Measurements from ENCODE around the gene PALM3. TPM values are rescaled to one million over a fixed set of nuclear protein-coding genes. Genes with fewer than 3 reads are reported as not detected.

PALM3 gene
- polyA plus RNA-seq, 2 donors: 0.08 to 0.45 TPM

- H3K4me1 ChIP-seq (ENCODE audit: control insufficient read depth in 2 of 2, insufficient read depth in 2 of 2, low read length in 1 of 2): no peaks in the 10 kb centered on the region
- H3K27ac ChIP-seq (ENCODE audit: low read depth in 2 of 2, low read length in 1 of 2): no peak overlapping the region
- H3K9me3 ChIP-seq (ENCODE audit: control insufficient read depth in 2 of 2, insufficient read depth in 1 of 2, low read depth in 1 of 2, low read length in 1 of 2): no peaks in the 10 kb centered on the region
- no peak overlapping the region for H3K4me3 ChIP-seq (ENCODE audit: low read depth in 1 of 2, low read length in 2 of 2)
- H3K27me3 ChIP-seq (ENCODE audit: control insufficient read depth in 1 of 2, insufficient read depth in 2 of 2, low read length in 2 of 2): no peaks in the 10 kb centered on the region
- H3K36me3 ChIP-seq (ENCODE audit: control insufficient read depth in 2 of 2, insufficient read depth in 2 of 2, low read length in 1 of 2): peaks cover 11 to 35% of the 10 kb centered on the region in 2 donors
- 96% methylated on average over 6 of the region's 6 CpGs for WGBS, 2 donors
Measured at GRCh38 chr19:14101003-14101545, 39.2 kb upstream of the PALM3 start.

GRCh38 chr19:14097532-14098151 is 35.8 kb upstream of the PALM3 start:
- Histone ChIP-seq H3K27ac (ENCODE audit: low read depth in 2 of 2, low read length in 1 of 2) (no peak overlapping the region), H3K4me3 (ENCODE audit: low read depth in 1 of 2, low read length in 2 of 2) (no peak overlapping the region), H3K4me1 (ENCODE audit: control insufficient read depth in 2 of 2, insufficient read depth in 2 of 2, low read length in 1 of 2) (no peaks in the 10 kb centered on the region), H3K36me3 (ENCODE audit: control insufficient read depth in 2 of 2, insufficient read depth in 2 of 2, low read length in 1 of 2) (peaks cover 8 to 27% of the 10 kb centered on the region in 2 donors), H3K27me3 (ENCODE audit: control insufficient read depth in 1 of 2, insufficient read depth in 2 of 2, low read length in 2 of 2) (no peaks in the 10 kb centered on the region), H3K9me3 (ENCODE audit: control insufficient read depth in 2 of 2, insufficient read depth in 1 of 2, low read depth in 1 of 2, low read length in 1 of 2) (peaks cover 0 to 5% of the 10 kb centered on the region in 2 donors)
- WGBS, 2 donors: 83 to 85% methylated on average over 21 of the region's 21 CpGs

- WGBS, 2 donors: 93 to 95% methylated on average over 11 of the region's 11 CpGs
- peaks cover 0 to 5% of the 10 kb centered on the region in 2 donors for H3K9me3 ChIP-seq (ENCODE audit: control insufficient read depth in 2 of 2, insufficient read depth in 1 of 2, low read depth in 1 of 2, low read length in 1 of 2)
- no peak overlapping the region for H3K4me3 ChIP-seq (ENCODE audit: low read depth in 1 of 2, low read length in 2 of 2)
- no peaks in the 10 kb centered on the region for H3K27me3 ChIP-seq (ENCODE audit: control insufficient read depth in 1 of 2, insufficient read depth in 2 of 2, low read length in 2 of 2)
- no peaks in the 10 kb centered on the region for H3K4me1 ChIP-seq (ENCODE audit: control insufficient read depth in 2 of 2, insufficient read depth in 2 of 2, low read length in 1 of 2)
- no peak overlapping the region for H3K27ac ChIP-seq (ENCODE audit: low read depth in 2 of 2, low read length in 1 of 2)
- H3K36me3 ChIP-seq (ENCODE audit: control insufficient read depth in 2 of 2, insufficient read depth in 2 of 2, low read length in 1 of 2): peaks cover 8 to 23% of the 10 kb centered on the region in 2 donors
Measured at GRCh38 chr19:14096272-14096992, 34.6 kb upstream of the PALM3 start.

- WGBS, 2 donors: 82 to 87% methylated on average over 7 of the region's 7 CpGs
Measured at GRCh38 chr19:14094854-14095253, 33.0 kb upstream of the PALM3 start.

GRCh38 chr19:14093117-14093823 is 31.4 kb upstream of the PALM3 start:
- Histone ChIP-seq H3K9me3 (ENCODE audit: control insufficient read depth in 2 of 2, insufficient read depth in 1 of 2, low read depth in 1 of 2, low read length in 1 of 2) (peaks cover 0 to 5% of the 10 kb centered on the region in 2 donors), H3K27me3 (ENCODE audit: control insufficient read depth in 1 of 2, insufficient read depth in 2 of 2, low read length in 2 of 2) (no peaks in the 10 kb centered on the region), H3K27ac (ENCODE audit: low read depth in 2 of 2, low read length in 1 of 2) (no peak overlapping the region), H3K36me3 (ENCODE audit: control insufficient read depth in 2 of 2, insufficient read depth in 2 of 2, low read length in 1 of 2) (peaks cover 4 to 25% of the 10 kb centered on the region in 2 donors), H3K4me1 (ENCODE audit: control insufficient read depth in 2 of 2, insufficient read depth in 2 of 2, low read length in 1 of 2) (no peaks in the 10 kb centered on the region), H3K4me3 (ENCODE audit: low read depth in 1 of 2, low read length in 2 of 2) (no peak overlapping the region)
- 95% methylated on average over 9 of the region's 9 CpGs for WGBS, 2 donors

More at GRCh38 chr19:14094854-14095253, 33.0 kb upstream of the PALM3 start:
- peaks cover 0 to 5% of the 10 kb centered on the region in 2 donors for H3K9me3 ChIP-seq (ENCODE audit: control insufficient read depth in 2 of 2, insufficient read depth in 1 of 2, low read depth in 1 of 2, low read length in 1 of 2)
- no peak overlapping the region for H3K4me3 ChIP-seq (ENCODE audit: low read depth in 1 of 2, low read length in 2 of 2)
- H3K27ac ChIP-seq (ENCODE audit: low read depth in 2 of 2, low read length in 1 of 2): no peak overlapping the region
- peaks cover 4 to 17% of the 10 kb centered on the region in 2 donors for H3K36me3 ChIP-seq (ENCODE audit: control insufficient read depth in 2 of 2, insufficient read depth in 2 of 2, low read length in 1 of 2)
- no peaks in the 10 kb centered on the region for H3K27me3 ChIP-seq (ENCODE audit: control insufficient read depth in 1 of 2, insufficient read depth in 2 of 2, low read length in 2 of 2)
- H3K4me1 ChIP-seq (ENCODE audit: control insufficient read depth in 2 of 2, insufficient read depth in 2 of 2, low read length in 1 of 2): no peaks in the 10 kb centered on the region

GRCh38 chr19:14091813-14092462 is 30.1 kb upstream of the PALM3 start:
- H3K27ac ChIP-seq (ENCODE audit: low read depth in 2 of 2, low read length in 1 of 2): peak overlapping the region; percentile 93
- peaks cover 0 to 5% of the 10 kb centered on the region in 2 donors for H3K9me3 ChIP-seq (ENCODE audit: control insufficient read depth in 2 of 2, insufficient read depth in 1 of 2, low read depth in 1 of 2, low read length in 1 of 2)
- no peaks in the 10 kb centered on the region for H3K27me3 ChIP-seq (ENCODE audit: control insufficient read depth in 1 of 2, insufficient read depth in 2 of 2, low read length in 2 of 2)
- H3K4me1 ChIP-seq (ENCODE audit: control insufficient read depth in 2 of 2, insufficient read depth in 2 of 2, low read length in 1 of 2): no peaks in the 10 kb centered on the region
- 13 to 18% methylated on average over 15 of the region's 15 CpGs for WGBS, 2 donors
- H3K36me3 ChIP-seq (ENCODE audit: control insufficient read depth in 2 of 2, insufficient read depth in 2 of 2, low read length in 1 of 2): peaks cover under 1 to 20% of the 10 kb centered on the region in 2 donors
- H3K4me3 ChIP-seq (ENCODE audit: low read depth in 1 of 2, low read length in 2 of 2): peak overlapping the region; percentile 70 to 74

GRCh38 chr19:14091081-14091812 is 29.4 kb upstream of the PALM3 start:
- peaks cover 0 to 5% of the 10 kb centered on the region in 2 donors for H3K9me3 ChIP-seq (ENCODE audit: control insufficient read depth in 2 of 2, insufficient read depth in 1 of 2, low read depth in 1 of 2, low read length in 1 of 2)
- peak overlapping the region; percentile 93 for H3K27ac ChIP-seq (ENCODE audit: low read depth in 2 of 2, low read length in 1 of 2)
- H3K36me3 ChIP-seq (ENCODE audit: control insufficient read depth in 2 of 2, insufficient read depth in 2 of 2, low read length in 1 of 2): peaks cover 0 to 13% of the 10 kb centered on the region in 2 donors
- H3K27me3 ChIP-seq (ENCODE audit: control insufficient read depth in 1 of 2, insufficient read depth in 2 of 2, low read length in 2 of 2): no peaks in the 10 kb centered on the region
- 0 to 1% methylated on average over 33 to 72 of the region's 72 CpGs for WGBS, 2 donors
- H3K4me1 ChIP-seq (ENCODE audit: control insufficient read depth in 2 of 2, insufficient read depth in 2 of 2, low read length in 1 of 2): no peaks in the 10 kb centered on the region
- peak overlapping the region; percentile 70 to 74 for H3K4me3 ChIP-seq (ENCODE audit: low read depth in 1 of 2, low read length in 2 of 2)

GRCh38 chr19:14090509-14091080 is 28.7 kb upstream of the PALM3 start, which contains the start of gene SAMD1:
Gene SAMD1 (minus strand): TSS chr19:14090751.
- H3K4me1 ChIP-seq (ENCODE audit: control insufficient read depth in 2 of 2, insufficient read depth in 2 of 2, low read length in 1 of 2): no peaks in the 10 kb centered on the region
- WGBS, 2 donors: 2% methylated on average over 55 of the region's 65 CpGs; no CpG with 5 or more reads in 1 of the 2 donors
- peak within 1 kb of the TSS; percentile 70 to 74 for H3K4me3 ChIP-seq (ENCODE audit: low read depth in 1 of 2, low read length in 2 of 2)
- peak within 1 kb of the TSS; percentile 93 for H3K27ac ChIP-seq (ENCODE audit: low read depth in 2 of 2, low read length in 1 of 2)
- peaks cover 0 to 13% of the 10 kb centered on the region in 2 donors for H3K36me3 ChIP-seq (ENCODE audit: control insufficient read depth in 2 of 2, insufficient read depth in 2 of 2, low read length in 1 of 2)
- H3K27me3 ChIP-seq (ENCODE audit: control insufficient read depth in 1 of 2, insufficient read depth in 2 of 2, low read length in 2 of 2): no peaks in the 10 kb centered on the region
- H3K9me3 ChIP-seq (ENCODE audit: control insufficient read depth in 2 of 2, insufficient read depth in 1 of 2, low read depth in 1 of 2, low read length in 1 of 2): peaks cover 0 to 5% of the 10 kb centered on the region in 2 donors
